Measurements from ENCODE around the gene KIF20B. TPM values are rescaled to one million over a fixed set of nuclear protein-coding genes. Genes with fewer than 3 reads are reported as not detected.
"Not testable (repeated sequence)": the region's sequence is repeated elsewhere in the genome, so short reads cannot be mapped to it uniquely, and the experiment has no call there.

KIF20B gene
- total RNA-seq, 1 experiment from 2014 or later: 33.7 TPM

GRCh38 chr10:89810908-89811525, 109.6 kb downstream of the KIF20B start:
- H3K4me1 Mint-ChIP-seq (ENCODE audit: insufficient read depth, unreplicated experiment): no peaks in the 10 kb centered on the region
- CTCF ChIA-PET: interaction anchor here (0.5 to 0.9 kb wide), 2 partner anchors 21 to 42 kb away, joined by 3 read pairs; no protein-coding TSS in a partner anchor
- TF ChIP-seq, protein P1, sequence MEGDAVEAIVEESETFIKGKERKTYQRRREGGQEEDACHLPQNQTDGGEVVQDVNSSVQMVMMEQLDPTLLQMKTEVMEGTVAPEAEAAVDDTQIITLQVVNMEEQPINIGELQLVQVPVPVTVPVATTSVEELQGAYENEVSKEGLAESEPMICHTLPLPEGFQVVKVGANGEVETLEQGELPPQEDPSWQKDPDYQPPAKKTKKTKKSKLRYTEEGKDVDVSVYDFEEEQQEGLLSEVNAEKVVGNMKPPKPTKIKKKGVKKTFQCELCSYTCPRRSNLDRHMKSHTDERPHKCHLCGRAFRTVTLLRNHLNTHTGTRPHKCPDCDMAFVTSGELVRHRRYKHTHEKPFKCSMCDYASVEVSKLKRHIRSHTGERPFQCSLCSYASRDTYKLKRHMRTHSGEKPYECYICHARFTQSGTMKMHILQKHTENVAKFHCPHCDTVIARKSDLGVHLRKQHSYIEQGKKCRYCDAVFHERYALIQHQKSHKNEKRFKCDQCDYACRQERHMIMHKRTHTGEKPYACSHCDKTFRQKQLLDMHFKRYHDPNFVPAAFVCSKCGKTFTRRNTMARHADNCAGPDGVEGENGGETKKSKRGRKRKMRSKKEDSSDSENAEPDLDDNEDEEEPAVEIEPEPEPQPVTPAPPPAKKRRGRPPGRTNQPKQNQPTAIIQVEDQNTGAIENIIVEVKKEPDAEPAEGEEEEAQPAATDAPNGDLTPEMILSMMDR (IDR thresholded peaks at IDR 0.05; ENCODE audit: unreplicated experiment): no peak
- intact Hi-C loops (cut with micrococcal nuclease): no loop called here
- POLR2A ChIA-PET: no interaction called here
- H3K9me3 Mint-ChIP-seq (ENCODE audit: unreplicated experiment): no peaks in the 10 kb centered on the region
- no TSS peak for BruUV-seq (replicated peaks)
- H3K27ac Mint-ChIP-seq (ENCODE audit: low read depth, unreplicated experiment): no peak overlapping the region
- H3K27me3 Mint-ChIP-seq (ENCODE audit: insufficient read depth, unreplicated experiment): no peaks in the 10 kb centered on the region
- H3K36me3 Mint-ChIP-seq (ENCODE audit: insufficient read depth, unreplicated experiment): no peaks in the 10 kb centered on the region
- no peak for DNase-seq (ENCODE audit: unreplicated experiment)
- no peak overlapping the region for H3K4me3 Mint-ChIP-seq (ENCODE audit: unreplicated experiment)

DNA sequence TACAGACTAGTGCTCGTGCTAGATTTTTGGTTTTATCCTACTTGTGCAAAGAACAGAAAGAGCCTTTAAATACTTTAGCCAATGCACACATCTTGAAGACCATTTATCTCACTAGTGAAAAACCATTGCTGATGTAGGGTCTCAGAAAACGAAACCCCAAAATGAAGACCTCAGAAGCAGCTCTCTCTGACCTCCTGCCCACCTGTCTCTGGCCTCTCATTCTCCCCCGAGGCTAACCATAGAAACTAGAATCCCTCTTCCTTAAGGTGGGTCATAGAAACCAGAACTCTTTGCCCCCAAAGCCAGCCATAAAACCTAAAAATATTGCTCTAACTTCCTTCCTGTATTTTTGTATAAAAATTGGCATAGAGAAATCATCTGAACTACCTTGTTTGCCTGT, 112.2 kb downstream of the KIF20B start:
- BruUV-seq (replicated peaks): no TSS peak
- Mint-ChIP-seq H3K27ac (ENCODE audit: low read depth, unreplicated experiment) (no peak overlapping the region), H3K4me1 (ENCODE audit: insufficient read depth, unreplicated experiment) (no peaks in the 10 kb centered on the region), H3K36me3 (ENCODE audit: insufficient read depth, unreplicated experiment) (no peaks in the 10 kb centered on the region), H3K27me3 (ENCODE audit: insufficient read depth, unreplicated experiment) (no peaks in the 10 kb centered on the region), H3K9me3 (ENCODE audit: unreplicated experiment) (no peaks in the 10 kb centered on the region), H3K4me3 (ENCODE audit: unreplicated experiment) (no peak overlapping the region)
- ChIA-PET CTCF (interaction anchor here (0.6 kb wide), 1 partner anchor 56 kb away, joined by 3 read pairs; no protein-coding TSS in a partner anchor), POLR2A (interaction anchor here (0.6 kb wide), 1 partner anchor 524 kb away, joined by 3 read pairs; no protein-coding TSS in a partner anchor)
- intact Hi-C loops (cut with micrococcal nuclease): no loop called here
- DNase-seq (ENCODE audit: unreplicated experiment): no peak
- TF ChIP-seq, protein P1 (IDR thresholded peaks at IDR 0.05; ENCODE audit: unreplicated experiment): no peak

GRCh38 chr10:89814278-89814677, 112.9 kb downstream of the KIF20B start:
- no peak overlapping the region for H3K4me3 Mint-ChIP-seq (ENCODE audit: unreplicated experiment)
- no peaks in the 10 kb centered on the region for H3K27me3 Mint-ChIP-seq (ENCODE audit: insufficient read depth, unreplicated experiment)
- intact Hi-C loops (cut with micrococcal nuclease): no loop called here
- BruUV-seq (replicated peaks): no TSS peak
- H3K36me3 Mint-ChIP-seq (ENCODE audit: insufficient read depth, unreplicated experiment): no peaks in the 10 kb centered on the region
- POLR2A ChIA-PET: interaction anchor here (0.6 kb wide), 1 partner anchor 523 kb away, joined by 3 read pairs; no protein-coding TSS in a partner anchor
- TF ChIP-seq, protein P1 (IDR thresholded peaks at IDR 0.05; ENCODE audit: unreplicated experiment): no peak
- DNase-seq (ENCODE audit: unreplicated experiment): no peak
- H3K9me3 Mint-ChIP-seq (ENCODE audit: unreplicated experiment): peaks cover 2% of the 10 kb centered on the region
- no peaks in the 10 kb centered on the region for H3K4me1 Mint-ChIP-seq (ENCODE audit: insufficient read depth, unreplicated experiment)
- H3K27ac Mint-ChIP-seq (ENCODE audit: low read depth, unreplicated experiment): no peak overlapping the region
- CTCF ChIA-PET: interaction anchor here (0.6 kb wide), 1 partner anchor 133 kb away, joined by 3 read pairs; no protein-coding TSS in a partner anchor

DNA sequence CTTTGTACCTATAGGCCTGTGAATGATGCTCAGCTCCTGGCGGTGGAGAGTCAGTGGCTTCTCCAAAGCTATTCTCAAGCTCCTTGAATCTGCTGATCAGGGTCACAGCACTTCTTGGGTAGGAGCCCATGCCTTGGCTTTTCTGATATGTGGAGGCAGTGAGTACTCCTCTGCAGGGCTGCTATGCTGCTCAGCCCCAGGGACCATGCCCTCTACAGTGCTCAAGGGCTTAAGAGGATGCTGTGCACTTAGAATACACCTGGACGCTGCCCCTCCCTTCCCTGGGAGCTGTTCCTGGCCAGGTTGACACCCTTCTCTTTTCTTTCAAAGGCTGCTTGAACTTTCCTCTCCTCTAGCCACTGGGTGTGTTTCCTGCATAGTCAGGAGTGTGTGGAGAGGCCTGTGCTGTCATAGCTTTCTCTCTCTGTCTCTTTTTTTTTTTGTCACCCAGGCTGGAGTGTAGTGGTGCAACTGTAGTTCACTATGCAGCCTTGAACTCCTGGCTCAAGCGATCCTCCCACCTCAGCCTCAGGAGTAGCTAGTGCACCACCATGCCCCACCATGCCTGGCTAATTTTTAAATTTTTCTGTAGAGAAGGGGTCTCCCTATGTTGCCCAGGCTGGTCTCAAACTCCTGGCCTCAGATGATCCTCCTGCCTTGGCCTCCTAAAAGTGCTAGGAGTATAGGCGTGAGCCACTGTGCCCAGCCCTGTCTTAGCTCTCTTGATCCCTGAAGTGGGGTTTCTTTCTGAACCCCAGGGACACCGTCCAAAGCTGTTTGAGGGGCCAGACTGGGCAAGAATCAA, 113.9 kb downstream of the KIF20B start:
- TF ChIP-seq, protein P1 (IDR thresholded peaks at IDR 0.05; ENCODE audit: unreplicated experiment): no peak
- Mint-ChIP-seq H3K4me3 (ENCODE audit: unreplicated experiment) (no peak overlapping the region), H3K4me1 (ENCODE audit: insufficient read depth, unreplicated experiment) (no peaks in the 10 kb centered on the region), H3K27ac (ENCODE audit: low read depth, unreplicated experiment) (no peak overlapping the region), H3K36me3 (ENCODE audit: insufficient read depth, unreplicated experiment) (no peaks in the 10 kb centered on the region), H3K9me3 (ENCODE audit: unreplicated experiment) (peaks cover 10% of the 10 kb centered on the region), H3K27me3 (ENCODE audit: insufficient read depth, unreplicated experiment) (no peaks in the 10 kb centered on the region)
- BruUV-seq (replicated peaks): no TSS peak
- POLR2A ChIA-PET: no interaction called here
- DNase-seq (ENCODE audit: unreplicated experiment): no peak
- CTCF ChIA-PET: interaction anchor here (0.7 kb wide), 1 partner anchor 302 kb away, joined by 3 read pairs; no protein-coding TSS in a partner anchor
- intact Hi-C loops (cut with micrococcal nuclease): no loop called here

GRCh38 chr10:89819008-89819407, 117.6 kb downstream of the KIF20B start:
- intact Hi-C loops (cut with micrococcal nuclease); H3K4me1 Mint-ChIP-seq (ENCODE audit: insufficient read depth, unreplicated experiment); H3K36me3 Mint-ChIP-seq (ENCODE audit: insufficient read depth, unreplicated experiment); H3K27me3 Mint-ChIP-seq (ENCODE audit: insufficient read depth, unreplicated experiment); DNase-seq (ENCODE audit: unreplicated experiment); BruUV-seq (replicated peaks); H3K27ac Mint-ChIP-seq (ENCODE audit: low read depth, unreplicated experiment); H3K4me3 Mint-ChIP-seq (ENCODE audit: unreplicated experiment); CTCF ChIA-PET: not testable (repeated sequence)
- peaks cover 10% of the 10 kb centered on the region for H3K9me3 Mint-ChIP-seq (ENCODE audit: unreplicated experiment)
- POLR2A ChIA-PET: interaction anchor here (0.9 kb wide), 1 partner anchor 7 kb away, joined by 3 read pairs; no protein-coding TSS in a partner anchor
